Spleen (tissue), 7 donors: ENCODE results near the gene USP34.

Source experiments
- POLR2A ChIP-seq, 3 donors: fragments of 450-650 bp; IDR thresholded peaks; one replicate each; pipeline ENCODE4 v1.5.1; 2017; ENCODE audit warnings: antibody characterized with exemption in 3 of 3, mild to moderate bottlenecking in 1 of 3
- POLR2AphosphoS5 ChIP-seq, 3 donors: sonication (generic); formaldehyde crosslinking; IDR thresholded peaks; one replicate each; pipeline ENCODE4 v1.5.1; 2017; ENCODE audit warnings: antibody characterized with exemption in 3 of 3
- TF ChIP-seq, protein P1 (sequence below), 11 experiments: fragments of 200-600 bp in 7 of 11; fragments of 450-650 bp in 4 of 11; sonication (generic) in 4 of 11; IDR thresholded peaks in 8 of 11; conservative IDR thresholded peaks in 3 of 11; 1 replicate in 7 of 11; 2 replicates in 4 of 11; pipeline versions ENCODE4 v1.4.0 to v1.8.0; 2016 to 2021; ENCODE audit warnings: antibody characterized with exemption in 11 of 11, inconsistent platforms in 4 of 11, mild to moderate bottlenecking in 1 of 11
- donor health status: DM: no; HTN: no; CAD: no; lungs with moderate emphysema.
- donor health status: DM: no; HTN: no; CAD: no.
- donor health status: DM: no; HTN: no; CAD: no.

DNA sequence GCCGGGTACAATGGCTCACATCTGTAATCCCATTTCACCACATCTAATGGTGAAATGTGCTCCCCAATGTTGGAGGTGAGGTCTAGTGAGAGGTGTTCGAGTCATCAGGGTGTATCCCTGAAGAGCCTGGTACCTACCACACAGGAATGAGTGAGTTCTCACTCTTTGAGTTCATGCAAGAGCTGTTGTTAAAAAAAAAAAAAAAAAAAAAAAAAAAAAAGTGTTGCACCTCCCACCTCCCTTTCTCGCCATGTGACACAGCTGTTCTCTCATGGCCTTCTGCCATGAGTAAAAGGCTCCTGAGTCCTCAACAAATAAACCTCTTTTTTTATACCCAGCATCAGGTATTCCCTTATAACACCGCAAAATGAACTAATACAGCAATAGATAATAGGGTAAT lies 202.6 kb downstream of the USP34 start:
- TF ChIP-seq, protein P1, sequence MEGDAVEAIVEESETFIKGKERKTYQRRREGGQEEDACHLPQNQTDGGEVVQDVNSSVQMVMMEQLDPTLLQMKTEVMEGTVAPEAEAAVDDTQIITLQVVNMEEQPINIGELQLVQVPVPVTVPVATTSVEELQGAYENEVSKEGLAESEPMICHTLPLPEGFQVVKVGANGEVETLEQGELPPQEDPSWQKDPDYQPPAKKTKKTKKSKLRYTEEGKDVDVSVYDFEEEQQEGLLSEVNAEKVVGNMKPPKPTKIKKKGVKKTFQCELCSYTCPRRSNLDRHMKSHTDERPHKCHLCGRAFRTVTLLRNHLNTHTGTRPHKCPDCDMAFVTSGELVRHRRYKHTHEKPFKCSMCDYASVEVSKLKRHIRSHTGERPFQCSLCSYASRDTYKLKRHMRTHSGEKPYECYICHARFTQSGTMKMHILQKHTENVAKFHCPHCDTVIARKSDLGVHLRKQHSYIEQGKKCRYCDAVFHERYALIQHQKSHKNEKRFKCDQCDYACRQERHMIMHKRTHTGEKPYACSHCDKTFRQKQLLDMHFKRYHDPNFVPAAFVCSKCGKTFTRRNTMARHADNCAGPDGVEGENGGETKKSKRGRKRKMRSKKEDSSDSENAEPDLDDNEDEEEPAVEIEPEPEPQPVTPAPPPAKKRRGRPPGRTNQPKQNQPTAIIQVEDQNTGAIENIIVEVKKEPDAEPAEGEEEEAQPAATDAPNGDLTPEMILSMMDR (IDR thresholded peaks at IDR 0.05 in 8 of 11, conservative IDR thresholded peaks at IDR 0.05 in 3 of 11), result no peak
- TF ChIP-seq POLR2A (IDR thresholded peaks at IDR 0.05), result no peak
- no peak for TF ChIP-seq POLR2AphosphoS5 (IDR thresholded peaks at IDR 0.05)
